ENCODE results near the gene HMG20B.

The HMG20B gene

GRCh38 chr19:3550947-3551791 is 21.6 kb upstream of the HMG20B start:
- TF ChIP-seq, protein P1, sequence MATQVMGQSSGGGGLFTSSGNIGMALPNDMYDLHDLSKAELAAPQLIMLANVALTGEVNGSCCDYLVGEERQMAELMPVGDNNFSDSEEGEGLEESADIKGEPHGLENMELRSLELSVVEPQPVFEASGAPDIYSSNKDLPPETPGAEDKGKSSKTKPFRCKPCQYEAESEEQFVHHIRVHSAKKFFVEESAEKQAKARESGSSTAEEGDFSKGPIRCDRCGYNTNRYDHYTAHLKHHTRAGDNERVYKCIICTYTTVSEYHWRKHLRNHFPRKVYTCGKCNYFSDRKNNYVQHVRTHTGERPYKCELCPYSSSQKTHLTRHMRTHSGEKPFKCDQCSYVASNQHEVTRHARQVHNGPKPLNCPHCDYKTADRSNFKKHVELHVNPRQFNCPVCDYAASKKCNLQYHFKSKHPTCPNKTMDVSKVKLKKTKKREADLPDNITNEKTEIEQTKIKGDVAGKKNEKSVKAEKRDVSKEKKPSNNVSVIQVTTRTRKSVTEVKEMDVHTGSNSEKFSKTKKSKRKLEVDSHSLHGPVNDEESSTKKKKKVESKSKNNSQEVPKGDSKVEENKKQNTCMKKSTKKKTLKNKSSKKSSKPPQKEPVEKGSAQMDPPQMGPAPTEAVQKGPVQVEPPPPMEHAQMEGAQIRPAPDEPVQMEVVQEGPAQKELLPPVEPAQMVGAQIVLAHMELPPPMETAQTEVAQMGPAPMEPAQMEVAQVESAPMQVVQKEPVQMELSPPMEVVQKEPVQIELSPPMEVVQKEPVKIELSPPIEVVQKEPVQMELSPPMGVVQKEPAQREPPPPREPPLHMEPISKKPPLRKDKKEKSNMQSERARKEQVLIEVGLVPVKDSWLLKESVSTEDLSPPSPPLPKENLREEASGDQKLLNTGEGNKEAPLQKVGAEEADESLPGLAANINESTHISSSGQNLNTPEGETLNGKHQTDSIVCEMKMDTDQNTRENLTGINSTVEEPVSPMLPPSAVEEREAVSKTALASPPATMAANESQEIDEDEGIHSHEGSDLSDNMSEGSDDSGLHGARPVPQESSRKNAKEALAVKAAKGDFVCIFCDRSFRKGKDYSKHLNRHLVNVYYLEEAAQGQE (IDR thresholded peaks at IDR 0.05; ENCODE audit: low read depth), result no peak
- no peak for TF ChIP-seq FOXM1 (IDR thresholded peaks at IDR 0.05; ENCODE audit: borderline replicate concordance, low read depth)
- TF ChIP-seq EGR1 (IDR thresholded peaks at IDR 0.05), result no peak
- no peak for TF ChIP-seq CEBPB (IDR thresholded peaks at IDR 0.05)
- TF ChIP-seq CREB1 (IDR thresholded peaks at IDR 0.05; ENCODE audit: low read depth), result no peak
- TF ChIP-seq USF1 (IDR thresholded peaks at IDR 0.05), result no peak
- TF ChIP-seq RAD21 (IDR thresholded peaks at IDR 0.05; ENCODE audit: low read depth), result no peak
- TF ChIP-seq TEAD4 (IDR thresholded peaks at IDR 0.05), result no peak
- no peak; the same call in 1 of the 2 replicates for TF ChIP-seq ZBTB7A (IDR thresholded peaks at IDR 0.05; ENCODE audit: low read depth)
- TF ChIP-seq NFIC (IDR thresholded peaks at IDR 0.05), result no peak
- TF ChIP-seq YY1 (IDR thresholded peaks at IDR 0.05; ENCODE audit: low read depth), result no peak
- no peak for TF ChIP-seq MAX (IDR thresholded peaks at IDR 0.05)
- no peak for TF ChIP-seq TAF1 (IDR thresholded peaks at IDR 0.05; ENCODE audit: low read depth)
- TF ChIP-seq EP300 (IDR thresholded peaks at IDR 0.05; ENCODE audit: borderline replicate concordance), result no peak
- TF ChIP-seq TCF12 (IDR thresholded peaks at IDR 0.05; ENCODE audit: low read depth), result no peak

GRCh38 chr19:3551792-3552095 is 21.0 kb upstream of the HMG20B start:
- TF ChIP-seq YY1 (IDR thresholded peaks at IDR 0.05; ENCODE audit: low read depth) (no peak), RAD21 (IDR thresholded peaks at IDR 0.05; ENCODE audit: low read depth) (no peak), TAF1 (IDR thresholded peaks at IDR 0.05; ENCODE audit: low read depth) (no peak), ZBTB7A (IDR thresholded peaks at IDR 0.05; ENCODE audit: low read depth) (no peak), TCF12 (IDR thresholded peaks at IDR 0.05; ENCODE audit: low read depth) (no peak), USF1 (IDR thresholded peaks at IDR 0.05) (no peak), EGR1 (IDR thresholded peaks at IDR 0.05) (no peak), EP300 (IDR thresholded peaks at IDR 0.05; ENCODE audit: borderline replicate concordance) (no peak), NFIC (IDR thresholded peaks at IDR 0.05) (no peak), FOXM1 (IDR thresholded peaks at IDR 0.05; ENCODE audit: borderline replicate concordance, low read depth) (no peak), CEBPB (IDR thresholded peaks at IDR 0.05) (no peak), MAX (IDR thresholded peaks at IDR 0.05) (no peak)

DNA sequence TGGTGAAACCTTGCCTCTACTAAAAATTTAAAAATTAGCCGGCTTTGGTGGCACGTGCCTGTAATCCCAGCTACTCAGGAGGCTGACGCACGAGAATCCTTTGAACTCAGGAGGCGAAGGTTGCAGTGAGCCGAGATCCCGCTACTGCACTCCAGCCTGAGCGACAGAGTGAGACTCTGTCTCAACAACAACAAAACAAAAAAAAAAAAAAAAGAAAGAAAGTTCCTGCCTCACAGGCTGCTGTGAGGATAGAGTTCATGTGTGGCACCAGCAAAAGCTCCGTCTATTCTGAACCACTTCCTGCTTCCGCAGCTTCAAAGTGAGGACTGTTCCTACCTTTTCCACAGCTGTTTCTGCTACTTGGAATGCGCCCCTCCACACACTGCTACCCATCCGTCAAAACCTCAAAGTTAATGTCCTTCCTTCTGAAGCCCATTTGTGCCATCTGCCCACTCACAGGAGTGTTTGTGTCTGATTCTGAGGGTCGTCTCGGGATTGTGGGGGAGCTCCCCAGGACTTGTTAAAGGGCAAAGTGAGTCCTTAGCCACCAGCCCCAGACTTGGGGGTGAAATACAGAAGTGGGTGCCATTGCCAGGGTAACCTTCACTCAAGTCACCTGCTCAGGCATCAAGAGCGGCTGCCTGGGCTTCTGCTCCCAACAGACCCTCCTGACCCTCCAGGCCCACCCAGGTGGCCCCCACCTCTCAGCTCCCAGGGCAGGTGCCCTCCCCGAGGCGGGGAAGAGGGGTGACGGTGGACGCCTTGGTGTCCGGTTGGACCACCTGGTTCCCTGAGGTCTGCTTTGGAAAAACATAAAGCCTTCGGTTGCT is 18.3 kb upstream of the HMG20B start:
- TF ChIP-seq EGR1 (IDR thresholded peaks at IDR 0.05) (no peak), TEAD4 (IDR thresholded peaks at IDR 0.05) (no peak), EP300 (IDR thresholded peaks at IDR 0.05; ENCODE audit: borderline replicate concordance) (no peak), CEBPB (IDR thresholded peaks at IDR 0.05) (no peak), NFIC (IDR thresholded peaks at IDR 0.05) (no peak), USF1 (IDR thresholded peaks at IDR 0.05) (no peak), FOXM1 (IDR thresholded peaks at IDR 0.05; ENCODE audit: borderline replicate concordance, low read depth) (no peak), CREB1 (IDR thresholded peaks at IDR 0.05; ENCODE audit: low read depth) (no peak)

- no peak for TF ChIP-seq TEAD4 (IDR thresholded peaks at IDR 0.05)
- TF ChIP-seq EP300 (IDR thresholded peaks at IDR 0.05; ENCODE audit: borderline replicate concordance), result no peak
- TF ChIP-seq CEBPB (IDR thresholded peaks at IDR 0.05), result no peak
- no peak for TF ChIP-seq TAF1 (IDR thresholded peaks at IDR 0.05; ENCODE audit: low read depth)
Observed at GRCh38 chr19:3555653-3556422, 16.9 kb upstream of the HMG20B start.

DNA sequence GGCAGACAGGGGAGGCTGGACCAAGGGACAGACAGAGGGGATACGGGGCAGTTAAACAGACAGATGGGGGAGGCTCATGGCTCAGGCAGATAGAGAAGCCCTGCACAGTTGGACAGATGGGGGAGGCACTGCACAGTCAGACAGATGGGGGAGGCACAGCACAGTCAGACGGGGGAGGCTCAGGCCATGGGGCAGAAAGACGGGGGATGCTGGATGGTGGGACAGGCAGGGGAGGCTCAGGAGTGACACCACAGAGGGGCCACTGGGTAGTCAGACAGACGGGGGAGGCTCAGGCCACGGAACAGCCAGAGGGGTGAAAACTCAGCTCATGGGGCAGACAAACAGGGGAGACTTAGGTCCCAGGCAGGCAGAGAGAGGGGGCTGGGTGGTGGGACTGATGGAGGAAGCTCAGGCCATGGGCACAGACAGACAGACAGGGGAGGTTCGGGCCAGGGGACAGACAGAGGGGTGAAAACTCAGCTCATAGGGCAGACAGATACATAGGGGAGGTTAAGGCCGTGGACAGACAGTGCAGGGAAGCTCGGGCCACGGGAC is 16.2 kb upstream of the HMG20B start:
- TF ChIP-seq YY1 (IDR thresholded peaks at IDR 0.05; ENCODE audit: low read depth) (no peak), CEBPB (IDR thresholded peaks at IDR 0.05) (no peak), TCF12 (IDR thresholded peaks at IDR 0.05; ENCODE audit: low read depth) (no peak), ZBTB7A (IDR thresholded peaks at IDR 0.05; ENCODE audit: low read depth) (no peak), NFIC (IDR thresholded peaks at IDR 0.05) (no peak), EGR1 (IDR thresholded peaks at IDR 0.05) (no peak), USF1 (IDR thresholded peaks at IDR 0.05) (no peak), MAX (IDR thresholded peaks at IDR 0.05) (no peak), TEAD4 (IDR thresholded peaks at IDR 0.05) (no peak), TAF1 (IDR thresholded peaks at IDR 0.05; ENCODE audit: low read depth) (no peak), EP300 (IDR thresholded peaks at IDR 0.05; ENCODE audit: borderline replicate concordance) (no peak), FOXM1 (IDR thresholded peaks at IDR 0.05; ENCODE audit: borderline replicate concordance, low read depth) (no peak), CREB1 (IDR thresholded peaks at IDR 0.05; ENCODE audit: low read depth) (no peak), RAD21 (IDR thresholded peaks at IDR 0.05; ENCODE audit: low read depth) (no peak)
- TF ChIP-seq, protein P1 (IDR thresholded peaks at IDR 0.05; ENCODE audit: low read depth), result no peak
